ENCODE data around the gene RASSF8.

The RASSF8 gene

DNA sequence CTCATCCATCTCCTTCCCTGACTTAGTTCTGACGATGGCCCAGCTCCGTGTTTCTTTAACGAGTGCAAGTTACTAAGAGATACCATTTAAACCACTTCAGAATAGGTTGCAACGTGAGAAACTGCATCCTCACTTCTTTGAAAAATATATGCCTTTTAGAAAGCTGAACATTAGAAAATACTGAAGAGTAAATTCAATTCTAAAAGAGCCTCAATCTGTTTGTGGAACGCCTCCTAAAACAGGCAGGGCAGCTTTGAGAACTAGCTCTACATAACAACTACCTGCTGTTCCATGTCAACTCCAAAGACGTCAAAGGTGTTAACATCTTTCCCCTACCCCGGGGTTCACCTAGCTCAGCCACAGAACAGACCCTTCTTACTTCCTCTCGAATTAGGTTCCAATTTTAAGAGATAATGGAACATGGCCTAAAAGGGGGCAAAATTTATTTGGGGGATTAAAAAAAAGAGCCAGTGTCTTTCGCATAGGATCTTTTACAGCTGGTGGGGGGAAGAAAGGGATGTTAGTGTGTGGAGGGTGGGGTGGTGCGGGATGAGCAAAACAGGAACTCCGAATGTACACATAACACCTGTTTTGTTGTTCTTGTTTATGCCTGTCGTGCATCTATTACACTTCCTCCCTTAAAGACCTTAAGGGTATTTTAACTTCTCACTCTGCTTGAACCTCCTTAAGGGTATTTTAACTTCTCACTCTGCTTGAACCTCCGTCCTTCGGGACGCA, 163.0 kb downstream of the RASSF8 start:
- no peaks in the 10 kb centered on the region for H3K9me3 ChIP-seq (ENCODE audit: control insufficient read depth, low read length)
- H3K9ac ChIP-seq (ENCODE audit: low read length) = peak overlapping the region; percentile 55
- H3K4me1 ChIP-seq (ENCODE audit: control insufficient read depth, insufficient read depth, low read length) = peaks cover 41% of the 10 kb centered on the region
- H3K36me3 ChIP-seq (ENCODE audit: control insufficient read depth, insufficient read depth, low read length) = no peaks in the 10 kb centered on the region
- H3K27me3 ChIP-seq (ENCODE audit: control insufficient read depth, insufficient read depth, low read length) = peaks cover 48% of the 10 kb centered on the region
- H3K4me3 ChIP-seq (ENCODE audit: low read length) = no peak overlapping the region

DNA sequence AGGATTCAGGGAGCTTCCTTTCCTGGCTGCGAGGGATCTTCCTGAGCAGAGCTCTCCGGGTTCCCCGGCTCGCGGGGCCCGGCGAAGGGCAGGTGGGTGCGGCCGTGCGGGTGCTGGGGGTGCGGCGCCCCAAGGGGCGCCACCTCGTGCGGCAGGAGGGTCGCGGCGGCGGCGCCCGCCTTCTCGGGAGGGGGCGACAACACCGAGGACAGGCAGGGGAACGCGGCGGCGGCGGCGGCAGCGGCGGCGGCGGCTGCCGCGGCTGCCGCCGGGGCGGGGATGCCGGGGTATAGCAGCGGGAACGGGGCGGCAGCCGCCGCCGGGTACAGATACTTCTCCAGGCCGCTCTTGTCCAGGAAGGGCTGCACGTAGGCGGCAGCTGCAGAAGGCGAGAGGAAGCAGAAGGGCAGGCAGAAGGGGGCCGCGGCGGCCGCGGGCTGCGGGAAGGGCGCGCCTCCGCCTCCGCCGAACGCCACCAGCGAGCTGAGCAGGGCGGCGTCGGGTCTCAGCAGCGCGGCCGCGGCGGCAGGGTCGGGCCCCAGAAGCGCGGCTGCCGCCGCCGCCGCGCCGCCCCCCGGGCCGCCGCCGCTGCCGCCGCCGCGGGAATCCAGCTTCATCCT, 163.7 kb downstream of the RASSF8 start:
- peaks cover 51% of the 10 kb centered on the region for H3K27me3 ChIP-seq (ENCODE audit: control insufficient read depth, insufficient read depth, low read length)
- peaks cover 41% of the 10 kb centered on the region for H3K4me1 ChIP-seq (ENCODE audit: control insufficient read depth, insufficient read depth, low read length)
- H3K9ac ChIP-seq (ENCODE audit: low read length) = peak overlapping the region; percentile 55
- no peaks in the 10 kb centered on the region for H3K9me3 ChIP-seq (ENCODE audit: control insufficient read depth, low read length)
- no peaks in the 10 kb centered on the region for H3K36me3 ChIP-seq (ENCODE audit: control insufficient read depth, insufficient read depth, low read length)
- H3K4me3 ChIP-seq (ENCODE audit: low read length) = no peak overlapping the region

- H3K27me3 ChIP-seq (ENCODE audit: control insufficient read depth, insufficient read depth, low read length) = peaks cover 55% of the 10 kb centered on the region
- peak overlapping the region; percentile 47 for H3K4me3 ChIP-seq (ENCODE audit: low read length)
- peaks cover 41% of the 10 kb centered on the region for H3K4me1 ChIP-seq (ENCODE audit: control insufficient read depth, insufficient read depth, low read length)
- no peaks in the 10 kb centered on the region for H3K36me3 ChIP-seq (ENCODE audit: control insufficient read depth, insufficient read depth, low read length)
- no peaks in the 10 kb centered on the region for H3K9me3 ChIP-seq (ENCODE audit: control insufficient read depth, low read length)
- H3K9ac ChIP-seq (ENCODE audit: low read length) = peak overlapping the region; percentile 70
Measured at GRCh38 chr12:26122681-26123481, 164.4 kb downstream of the RASSF8 start.

DNA sequence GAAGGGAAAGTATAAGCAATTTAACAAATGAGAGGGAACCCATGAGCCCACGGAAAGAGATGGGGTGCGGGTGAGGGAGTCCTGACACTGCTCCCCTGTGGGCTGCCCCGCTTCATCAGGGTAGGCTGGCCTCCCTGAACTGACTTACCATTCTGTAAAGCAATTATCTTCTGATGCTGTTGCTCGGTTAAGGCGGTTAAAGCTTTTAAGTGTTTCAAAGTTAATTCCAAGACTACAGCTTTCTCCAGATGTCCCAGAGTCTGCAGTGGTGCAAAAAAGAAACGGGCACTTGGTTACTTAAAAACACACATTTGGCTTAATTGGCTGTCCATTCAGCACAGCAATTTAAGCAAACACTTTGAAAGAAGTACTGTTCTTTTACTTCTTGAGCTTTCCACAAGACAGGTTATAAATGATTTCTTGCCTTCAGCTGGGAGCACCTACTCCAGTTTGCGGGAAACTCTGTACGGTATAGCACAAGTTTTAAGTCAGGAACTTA, 165.0 kb downstream of the RASSF8 start:
- H3K36me3 ChIP-seq (ENCODE audit: control insufficient read depth, insufficient read depth, low read length) = no peaks in the 10 kb centered on the region
- peaks cover 55% of the 10 kb centered on the region for H3K27me3 ChIP-seq (ENCODE audit: control insufficient read depth, insufficient read depth, low read length)
- peak overlapping the region; percentile 47 for H3K4me3 ChIP-seq (ENCODE audit: low read length)
- H3K9ac ChIP-seq (ENCODE audit: low read length) = peak overlapping the region; percentile 70
- H3K4me1 ChIP-seq (ENCODE audit: control insufficient read depth, insufficient read depth, low read length) = peaks cover 41% of the 10 kb centered on the region
- no peaks in the 10 kb centered on the region for H3K9me3 ChIP-seq (ENCODE audit: control insufficient read depth, low read length)

DNA sequence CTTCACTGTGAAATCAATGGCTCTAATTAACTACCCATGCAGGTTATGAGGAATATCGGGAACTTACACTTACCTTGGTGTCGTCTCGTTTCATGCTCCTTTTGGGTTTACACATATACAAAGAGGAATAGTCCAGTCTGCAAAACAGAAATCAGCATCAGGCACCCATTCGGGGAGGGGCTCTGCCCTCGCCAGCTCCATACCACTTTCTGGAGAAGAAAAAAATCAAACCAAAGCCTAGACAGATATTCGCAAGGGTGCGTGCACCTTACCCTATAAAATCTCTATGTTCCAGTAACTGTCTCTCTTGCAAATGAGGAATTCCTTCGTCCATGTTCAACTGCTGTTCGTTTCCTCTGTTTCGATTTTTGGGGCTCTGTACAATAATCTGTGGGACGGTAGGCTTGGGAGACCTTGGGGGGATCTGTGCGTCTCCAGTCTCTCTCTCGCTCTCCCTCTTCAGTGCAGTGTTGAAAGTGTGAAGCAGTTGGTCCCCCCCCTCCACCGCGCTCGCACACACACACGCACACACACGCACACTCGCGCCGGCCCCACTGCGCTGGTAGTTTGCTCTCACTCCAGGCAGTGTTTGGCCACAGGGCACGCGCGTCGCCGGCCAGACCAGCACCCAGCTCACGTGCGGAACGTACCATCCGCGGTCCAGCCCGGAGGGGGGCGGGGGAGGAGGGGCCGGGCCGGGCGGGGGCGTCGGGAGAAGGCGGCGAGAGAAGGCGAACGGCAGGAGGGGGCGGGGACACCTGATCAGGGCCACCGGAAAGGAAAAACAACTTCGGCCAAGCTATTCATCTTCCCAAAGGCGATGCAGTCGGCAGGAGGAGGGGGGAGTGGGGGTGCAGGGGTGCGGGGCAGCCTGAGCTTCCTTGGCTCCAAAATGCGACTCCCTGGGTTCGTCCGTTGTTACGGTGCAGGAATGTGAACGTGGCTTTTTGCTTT, 166.2 kb downstream of the RASSF8 start, which contains the start of gene BHLHE41:
Gene BHLHE41, minus strand, starts transcription at position 592 of the 954 bp plus-strand sequence. Its CDS starts 258 bp downstream, at position 334.
- Histone ChIP-seq H3K4me1 (ENCODE audit: control insufficient read depth, insufficient read depth, low read length) (peaks cover 41% of the 10 kb centered on the region), H3K27me3 (ENCODE audit: control insufficient read depth, insufficient read depth, low read length) (peaks cover 62% of the 10 kb centered on the region), H3K36me3 (ENCODE audit: control insufficient read depth, insufficient read depth, low read length) (no peaks in the 10 kb centered on the region), H3K4me3 (ENCODE audit: low read length) (peak within 1 kb of the TSS; percentile 82), H3K9ac (ENCODE audit: low read length) (peak within 1 kb of the TSS; percentile 74), H3K9me3 (ENCODE audit: control insufficient read depth, low read length) (no peaks in the 10 kb centered on the region)

DNA sequence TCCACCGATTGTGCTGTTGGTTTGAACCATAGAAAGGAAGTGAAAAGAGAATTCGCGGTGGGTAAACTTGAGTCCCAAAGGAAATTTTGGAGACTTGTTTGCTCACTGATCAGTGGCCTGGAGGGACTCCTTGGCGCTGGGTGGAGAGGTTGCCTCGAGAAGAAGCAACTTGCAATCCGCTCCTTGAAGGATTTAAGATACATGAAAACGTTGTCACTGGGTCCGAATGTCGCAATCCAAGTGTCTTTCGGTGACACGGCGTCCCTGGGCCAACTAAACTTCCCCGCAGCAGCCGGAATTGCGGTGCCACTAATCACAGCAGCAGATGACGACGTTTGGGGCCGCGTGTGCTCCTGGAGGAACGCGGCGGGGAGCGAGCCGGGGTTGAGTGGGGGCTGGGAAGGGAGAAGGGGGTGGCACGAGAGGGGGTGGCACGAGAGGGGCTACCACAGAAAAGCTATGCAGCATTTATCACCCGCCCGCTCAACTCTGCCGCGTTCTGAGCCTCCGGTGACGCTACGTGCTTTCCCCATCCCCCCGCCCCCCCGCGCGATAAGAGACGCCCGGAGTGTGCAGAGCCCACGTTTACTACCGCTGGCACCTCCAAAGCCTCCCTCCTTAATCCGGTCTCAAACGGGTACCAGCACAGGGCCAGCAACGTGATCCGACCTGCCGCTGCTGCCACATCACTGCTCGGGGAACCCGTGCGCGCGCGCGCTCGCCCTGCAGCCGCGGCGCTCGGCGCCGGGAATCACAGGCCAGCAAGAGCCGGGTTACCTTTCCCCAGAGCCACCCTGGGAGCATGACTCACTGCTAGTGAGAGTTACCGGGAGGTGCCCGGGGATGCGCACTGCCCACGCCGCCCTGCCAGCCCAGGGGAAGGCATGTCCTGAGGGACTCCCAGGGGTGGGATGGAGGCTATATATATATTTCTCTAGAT, 167.2 kb downstream of the RASSF8 start:
- H3K4me3 ChIP-seq (ENCODE audit: low read length) = peak overlapping the region; percentile 82
- H3K27me3 ChIP-seq (ENCODE audit: control insufficient read depth, insufficient read depth, low read length) = peaks cover 57% of the 10 kb centered on the region
- H3K9ac ChIP-seq (ENCODE audit: low read length) = peak overlapping the region; percentile 74
- H3K4me1 ChIP-seq (ENCODE audit: control insufficient read depth, insufficient read depth, low read length) = peaks cover 41% of the 10 kb centered on the region
- H3K9me3 ChIP-seq (ENCODE audit: control insufficient read depth, low read length) = no peaks in the 10 kb centered on the region
- H3K36me3 ChIP-seq (ENCODE audit: control insufficient read depth, insufficient read depth, low read length) = no peaks in the 10 kb centered on the region

DNA sequence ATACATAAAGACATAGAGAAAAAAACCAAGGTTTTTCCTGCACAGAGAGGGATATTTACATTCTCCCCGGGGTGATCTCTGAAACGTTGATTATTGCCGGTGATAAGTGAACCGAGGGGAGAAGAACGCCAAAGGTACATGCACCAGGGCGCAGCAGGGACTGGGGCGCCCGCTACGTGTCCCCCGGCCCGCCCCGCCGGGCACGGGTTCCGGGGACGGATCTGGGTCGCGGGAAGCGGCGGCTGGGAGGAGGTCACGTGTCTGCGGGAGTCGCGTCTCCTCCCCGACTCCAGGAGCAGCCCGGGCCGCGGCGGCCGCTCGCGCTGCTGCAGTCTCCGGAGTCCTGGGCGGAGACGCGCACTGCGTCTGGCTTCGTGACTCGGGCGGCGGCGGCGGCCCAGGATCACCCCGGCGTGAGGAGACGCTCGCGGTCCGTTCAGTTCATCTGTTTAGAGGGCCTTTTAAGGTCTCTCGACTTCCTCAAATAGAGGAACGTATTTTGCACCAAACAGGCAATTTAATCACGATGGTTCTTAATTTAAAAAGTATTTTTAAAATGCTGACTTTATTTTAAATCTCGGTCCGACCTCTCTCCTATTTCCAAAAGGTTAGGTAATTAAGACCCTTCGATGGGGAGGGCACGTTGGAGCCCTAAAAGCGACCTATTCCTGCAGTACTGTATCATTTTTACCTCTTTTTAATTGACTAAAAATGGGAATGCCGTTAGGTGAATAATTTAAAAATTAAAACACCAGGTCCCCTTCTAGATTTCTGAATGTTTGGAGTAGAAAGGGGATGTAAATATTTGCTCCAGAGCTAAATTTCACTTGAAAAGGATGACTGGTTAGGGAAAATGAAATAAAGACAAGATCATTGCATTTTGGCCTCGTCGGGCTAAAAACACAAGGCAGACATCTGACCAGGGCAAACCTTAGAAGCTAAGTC, 168.1 kb downstream of the RASSF8 start:
- peaks cover 51% of the 10 kb centered on the region for H3K27me3 ChIP-seq (ENCODE audit: control insufficient read depth, insufficient read depth, low read length)
- H3K36me3 ChIP-seq (ENCODE audit: control insufficient read depth, insufficient read depth, low read length) = no peaks in the 10 kb centered on the region
- peaks cover 38% of the 10 kb centered on the region for H3K4me1 ChIP-seq (ENCODE audit: control insufficient read depth, insufficient read depth, low read length)
- no peaks in the 10 kb centered on the region for H3K9me3 ChIP-seq (ENCODE audit: control insufficient read depth, low read length)
- H3K4me3 ChIP-seq (ENCODE audit: low read length) = peak overlapping the region; percentile 82
- H3K9ac ChIP-seq (ENCODE audit: low read length) = peak overlapping the region; percentile 74

DNA sequence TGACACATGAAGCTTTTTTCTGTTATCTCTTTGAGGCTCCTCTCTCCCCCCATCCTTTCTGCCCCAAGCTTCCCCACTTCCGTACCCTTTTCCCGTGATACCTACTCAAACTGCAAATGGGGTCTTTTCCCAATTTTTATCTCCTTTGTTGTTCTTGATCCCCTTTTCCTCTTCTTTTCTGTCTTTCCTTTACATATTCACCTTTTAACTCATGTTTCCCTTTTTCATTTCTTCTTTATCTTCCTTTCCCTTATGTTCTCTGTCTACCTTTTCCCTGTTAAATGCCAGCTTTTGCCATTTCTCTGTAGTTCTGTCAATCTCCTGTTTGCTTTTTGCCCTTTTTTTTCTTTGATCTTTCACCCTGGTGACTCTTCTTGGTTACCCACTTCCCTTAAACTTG, 168.9 kb downstream of the RASSF8 start:
- Histone ChIP-seq H3K36me3 (ENCODE audit: control insufficient read depth, insufficient read depth, low read length) (no peaks in the 10 kb centered on the region), H3K9me3 (ENCODE audit: control insufficient read depth, low read length) (no peaks in the 10 kb centered on the region), H3K4me3 (ENCODE audit: low read length) (no peak overlapping the region), H3K27me3 (ENCODE audit: control insufficient read depth, insufficient read depth, low read length) (peaks cover 46% of the 10 kb centered on the region), H3K9ac (ENCODE audit: low read length) (no peak overlapping the region), H3K4me1 (ENCODE audit: control insufficient read depth, insufficient read depth, low read length) (peaks cover 34% of the 10 kb centered on the region)

DNA sequence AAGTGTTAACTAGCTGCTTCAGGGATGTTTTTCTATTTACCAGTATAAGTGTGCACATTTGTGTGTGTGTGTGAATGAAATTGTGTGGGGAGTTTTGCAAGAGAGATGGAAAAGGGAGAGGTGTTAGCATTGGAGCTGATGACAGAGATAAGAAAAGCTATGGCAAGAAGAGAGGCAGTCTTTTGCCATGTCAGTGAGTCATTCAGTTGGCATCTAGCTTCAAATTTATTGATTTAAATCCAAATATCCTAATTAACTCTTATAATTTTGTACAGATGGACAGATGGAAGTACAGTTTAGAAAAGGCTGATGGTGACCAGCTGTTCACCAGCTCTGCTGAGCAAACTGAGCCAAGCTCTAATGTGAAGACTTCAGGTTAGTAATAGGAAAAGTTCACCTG, 169.7 kb downstream of the RASSF8 start:
- H3K27me3 ChIP-seq (ENCODE audit: control insufficient read depth, insufficient read depth, low read length) = peaks cover 40% of the 10 kb centered on the region
- no peak overlapping the region for H3K4me3 ChIP-seq (ENCODE audit: low read length)
- H3K4me1 ChIP-seq (ENCODE audit: control insufficient read depth, insufficient read depth, low read length) = peaks cover 29% of the 10 kb centered on the region
- no peaks in the 10 kb centered on the region for H3K9me3 ChIP-seq (ENCODE audit: control insufficient read depth, low read length)
- no peaks in the 10 kb centered on the region for H3K36me3 ChIP-seq (ENCODE audit: control insufficient read depth, insufficient read depth, low read length)
- no peak overlapping the region for H3K9ac ChIP-seq (ENCODE audit: low read length)
